ENCODE data around the gene MTURN.

The MTURN gene

GRCh38 chr7:30112103-30112713 lies 22.6 kb upstream of the MTURN start:
- ATAC-seq, result no peak
- no peak for TF ChIP-seq ZNF565 (CRISPR knock-in tag; conservative IDR thresholded peaks at IDR 0.05; ENCODE audit: low read depth)
- TF ChIP-seq, protein P1, sequence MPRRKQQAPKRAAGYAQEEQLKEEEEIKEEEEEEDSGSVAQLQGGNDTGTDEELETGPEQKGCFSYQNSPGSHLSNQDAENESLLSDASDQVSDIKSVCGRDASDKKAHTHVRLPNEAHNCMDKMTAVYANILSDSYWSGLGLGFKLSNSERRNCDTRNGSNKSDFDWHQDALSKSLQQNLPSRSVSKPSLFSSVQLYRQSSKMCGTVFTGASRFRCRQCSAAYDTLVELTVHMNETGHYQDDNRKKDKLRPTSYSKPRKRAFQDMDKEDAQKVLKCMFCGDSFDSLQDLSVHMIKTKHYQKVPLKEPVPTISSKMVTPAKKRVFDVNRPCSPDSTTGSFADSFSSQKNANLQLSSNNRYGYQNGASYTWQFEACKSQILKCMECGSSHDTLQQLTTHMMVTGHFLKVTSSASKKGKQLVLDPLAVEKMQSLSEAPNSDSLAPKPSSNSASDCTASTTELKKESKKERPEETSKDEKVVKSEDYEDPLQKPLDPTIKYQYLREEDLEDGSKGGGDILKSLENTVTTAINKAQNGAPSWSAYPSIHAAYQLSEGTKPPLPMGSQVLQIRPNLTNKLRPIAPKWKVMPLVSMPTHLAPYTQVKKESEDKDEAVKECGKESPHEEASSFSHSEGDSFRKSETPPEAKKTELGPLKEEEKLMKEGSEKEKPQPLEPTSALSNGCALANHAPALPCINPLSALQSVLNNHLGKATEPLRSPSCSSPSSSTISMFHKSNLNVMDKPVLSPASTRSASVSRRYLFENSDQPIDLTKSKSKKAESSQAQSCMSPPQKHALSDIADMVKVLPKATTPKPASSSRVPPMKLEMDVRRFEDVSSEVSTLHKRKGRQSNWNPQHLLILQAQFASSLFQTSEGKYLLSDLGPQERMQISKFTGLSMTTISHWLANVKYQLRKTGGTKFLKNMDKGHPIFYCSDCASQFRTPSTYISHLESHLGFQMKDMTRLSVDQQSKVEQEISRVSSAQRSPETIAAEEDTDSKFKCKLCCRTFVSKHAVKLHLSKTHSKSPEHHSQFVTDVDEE (CRISPR knock-in tag; IDR thresholded peaks at IDR 0.05), result no peak
- TF ChIP-seq ZNF70 (CRISPR knock-in tag; IDR thresholded peaks at IDR 0.05), result no peak
- no peak for TF ChIP-seq OSR1 (CRISPR knock-in tag; IDR thresholded peaks at IDR 0.05)
- no peak for TF ChIP-seq TOX (CRISPR knock-in tag; IDR thresholded peaks at IDR 0.05; ENCODE audit: borderline replicate concordance)
- no peak for TF ChIP-seq PPARA (CRISPR knock-in tag; IDR thresholded peaks at IDR 0.05; ENCODE audit: borderline replicate concordance)
- no peak for TF ChIP-seq ZC3H10 (CRISPR knock-in tag; IDR thresholded peaks at IDR 0.05)
- TF ChIP-seq, protein P2, sequence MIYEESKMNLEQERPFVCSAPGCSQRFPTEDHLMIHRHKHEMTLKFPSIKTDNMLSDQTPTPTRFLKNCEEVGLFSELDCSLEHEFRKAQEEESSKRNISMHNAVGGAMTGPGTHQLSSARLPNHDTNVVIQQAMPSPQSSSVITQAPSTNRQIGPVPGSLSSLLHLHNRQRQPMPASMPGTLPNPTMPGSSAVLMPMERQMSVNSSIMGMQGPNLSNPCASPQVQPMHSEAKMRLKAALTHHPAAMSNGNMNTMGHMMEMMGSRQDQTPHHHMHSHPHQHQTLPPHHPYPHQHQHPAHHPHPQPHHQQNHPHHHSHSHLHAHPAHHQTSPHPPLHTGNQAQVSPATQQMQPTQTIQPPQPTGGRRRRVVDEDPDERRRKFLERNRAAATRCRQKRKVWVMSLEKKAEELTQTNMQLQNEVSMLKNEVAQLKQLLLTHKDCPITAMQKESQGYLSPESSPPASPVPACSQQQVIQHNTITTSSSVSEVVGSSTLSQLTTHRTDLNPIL (CRISPR knock-in tag; IDR thresholded peaks at IDR 0.05; ENCODE audit: low read depth), result no peak
- no peak for TF ChIP-seq ARNTL (CRISPR knock-in tag; IDR thresholded peaks at IDR 0.05; ENCODE audit: borderline replicate concordance, low read depth)
- no peak for TF ChIP-seq ZNF8 (CRISPR knock-in tag; IDR thresholded peaks at IDR 0.05)
- TF ChIP-seq SNAI2 (CRISPR knock-in tag; IDR thresholded peaks at IDR 0.05), result no peak
- TF ChIP-seq ESRRG (CRISPR knock-in tag; IDR thresholded peaks at IDR 0.05), result no peak
- no peak for TF ChIP-seq CSRNP3 (CRISPR knock-in tag; IDR thresholded peaks at IDR 0.05)
- TF ChIP-seq CSDC2 (CRISPR knock-in tag; IDR thresholded peaks at IDR 0.05), result no peak
- TF ChIP-seq ZFP3 (CRISPR knock-in tag; IDR thresholded peaks at IDR 0.05), result no peak
- no peak for TF ChIP-seq TCF4 (CRISPR knock-in tag; IDR thresholded peaks at IDR 0.05; ENCODE audit: borderline replicate concordance)
- no peak for TF ChIP-seq GLIS3 (CRISPR knock-in tag; IDR thresholded peaks at IDR 0.05)
- TF ChIP-seq ISL1 (CRISPR knock-in tag; IDR thresholded peaks at IDR 0.05), result no peak
- TF ChIP-seq, protein P3, sequence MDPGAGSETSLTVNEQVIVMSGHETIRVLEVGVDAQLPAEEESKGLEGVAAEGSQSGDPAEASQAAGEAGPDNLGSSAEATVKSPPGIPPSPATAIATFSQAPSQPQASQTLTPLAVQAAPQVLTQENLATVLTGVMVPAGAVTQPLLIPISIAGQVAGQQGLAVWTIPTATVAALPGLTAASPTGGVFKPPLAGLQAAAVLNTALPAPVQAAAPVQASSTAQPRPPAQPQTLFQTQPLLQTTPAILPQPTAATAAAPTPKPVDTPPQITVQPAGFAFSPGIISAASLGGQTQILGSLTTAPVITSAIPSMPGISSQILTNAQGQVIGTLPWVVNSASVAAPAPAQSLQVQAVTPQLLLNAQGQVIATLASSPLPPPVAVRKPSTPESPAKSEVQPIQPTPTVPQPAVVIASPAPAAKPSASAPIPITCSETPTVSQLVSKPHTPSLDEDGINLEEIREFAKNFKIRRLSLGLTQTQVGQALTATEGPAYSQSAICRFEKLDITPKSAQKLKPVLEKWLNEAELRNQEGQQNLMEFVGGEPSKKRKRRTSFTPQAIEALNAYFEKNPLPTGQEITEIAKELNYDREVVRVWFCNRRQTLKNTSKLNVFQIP (CRISPR knock-in tag; IDR thresholded peaks at IDR 0.05; ENCODE audit: borderline replicate concordance, low read depth), result no peak
- TF ChIP-seq, protein P4, sequence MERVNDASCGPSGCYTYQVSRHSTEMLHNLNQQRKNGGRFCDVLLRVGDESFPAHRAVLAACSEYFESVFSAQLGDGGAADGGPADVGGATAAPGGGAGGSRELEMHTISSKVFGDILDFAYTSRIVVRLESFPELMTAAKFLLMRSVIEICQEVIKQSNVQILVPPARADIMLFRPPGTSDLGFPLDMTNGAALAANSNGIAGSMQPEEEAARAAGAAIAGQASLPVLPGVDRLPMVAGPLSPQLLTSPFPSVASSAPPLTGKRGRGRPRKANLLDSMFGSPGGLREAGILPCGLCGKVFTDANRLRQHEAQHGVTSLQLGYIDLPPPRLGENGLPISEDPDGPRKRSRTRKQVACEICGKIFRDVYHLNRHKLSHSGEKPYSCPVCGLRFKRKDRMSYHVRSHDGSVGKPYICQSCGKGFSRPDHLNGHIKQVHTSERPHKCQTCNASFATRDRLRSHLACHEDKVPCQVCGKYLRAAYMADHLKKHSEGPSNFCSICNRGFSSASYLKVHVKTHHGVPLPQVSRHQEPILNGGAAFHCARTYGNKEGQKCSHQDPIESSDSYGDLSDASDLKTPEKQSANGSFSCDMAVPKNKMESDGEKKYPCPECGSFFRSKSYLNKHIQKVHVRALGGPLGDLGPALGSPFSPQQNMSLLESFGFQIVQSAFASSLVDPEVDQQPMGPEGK (CRISPR knock-in tag; IDR thresholded peaks at IDR 0.05; ENCODE audit: borderline replicate concordance), result no peak

GRCh38 chr7:30113144-30113543 lies 21.6 kb upstream of the MTURN start:
- no peak for ATAC-seq
- TF ChIP-seq ARNTL (CRISPR knock-in tag; IDR thresholded peaks at IDR 0.05; ENCODE audit: borderline replicate concordance, low read depth), result no peak

GRCh38 chr7:30114536-30115238 lies 20.1 kb upstream of the MTURN start:
- no peak for ATAC-seq
- TF ChIP-seq PPARA (CRISPR knock-in tag; IDR thresholded peaks at IDR 0.05; ENCODE audit: borderline replicate concordance) (no peak), ZNF565 (CRISPR knock-in tag; conservative IDR thresholded peaks at IDR 0.05; ENCODE audit: low read depth) (no peak), CSDC2 (CRISPR knock-in tag; IDR thresholded peaks at IDR 0.05) (no peak), ISL1 (CRISPR knock-in tag; IDR thresholded peaks at IDR 0.05) (no peak), TCF4 (CRISPR knock-in tag; IDR thresholded peaks at IDR 0.05; ENCODE audit: borderline replicate concordance) (no peak), ESRRG (CRISPR knock-in tag; IDR thresholded peaks at IDR 0.05) (no peak), GLIS3 (CRISPR knock-in tag; IDR thresholded peaks at IDR 0.05) (no peak), RARB (CRISPR knock-in tag; IDR thresholded peaks at IDR 0.05) (no peak), ZC3H10 (CRISPR knock-in tag; IDR thresholded peaks at IDR 0.05) (no peak), BACH2 (CRISPR knock-in tag; IDR thresholded peaks at IDR 0.05; ENCODE audit: borderline replicate concordance) (no peak), CSRNP3 (CRISPR knock-in tag; IDR thresholded peaks at IDR 0.05) (no peak), SNAI2 (CRISPR knock-in tag; IDR thresholded peaks at IDR 0.05) (no peak)
- TF ChIP-seq, protein P3 (CRISPR knock-in tag; IDR thresholded peaks at IDR 0.05; ENCODE audit: borderline replicate concordance, low read depth), result no peak
- TF ChIP-seq, protein P2 (CRISPR knock-in tag; IDR thresholded peaks at IDR 0.05; ENCODE audit: low read depth), result no peak
